Measurements from ENCODE around the gene STING1. TPM values are rescaled to one million over a fixed set of nuclear protein-coding genes. Genes with fewer than 3 reads are reported as not detected.

The STING1 gene
- total RNA-seq, 1 experiment from 2014 or later, result 0.48 TPM

DNA sequence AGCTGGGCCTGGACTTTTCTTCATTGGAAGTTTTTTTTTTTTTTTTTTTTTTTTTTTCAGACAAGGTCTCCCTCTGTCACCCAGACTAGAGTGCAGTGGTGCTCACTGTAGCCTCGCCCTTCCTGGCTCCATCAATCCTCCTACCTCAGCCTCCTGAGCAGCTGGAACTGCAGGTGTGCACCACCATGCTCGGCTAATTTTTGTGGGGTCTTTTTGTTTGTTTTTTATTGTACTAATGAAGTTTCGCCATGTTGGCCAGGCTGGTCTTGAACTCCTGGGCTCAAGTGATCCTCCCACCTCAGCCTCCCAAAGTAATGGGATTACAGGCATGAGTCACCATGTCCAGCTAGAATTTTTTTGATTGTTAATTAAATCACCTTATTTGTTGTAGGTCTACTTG, 46.9 kb downstream of the STING1 start:
- peaks cover 19 to 20% of the 10 kb centered on the region in 2 experiments for H3K4me1 Mint-ChIP-seq
- Histone ChIP-seq H3K79me2 (ENCODE audit: insufficient read depth, low read length) (0 out of 2 replicates have a peak, but pooled peaks cover 2% of the 10 kb centered on the region), H3K27ac (ENCODE audit: insufficient read length, low read depth, low read length) (no peak overlapping the region), H3K4me2 (ENCODE audit: insufficient read depth, insufficient read length, low read length) (no peak overlapping the region), H2BK15ac (ENCODE audit: low read depth, low read length) (no peak overlapping the region), H2AK5ac (ENCODE audit: insufficient read length, low read length) (no peak overlapping the region), H2BK12ac (ENCODE audit: insufficient read length, low read depth, low read length) (no peak overlapping the region), H4K20me1 (ENCODE audit: control insufficient read depth, insufficient read depth, insufficient read length) (no peaks in the 10 kb centered on the region), H3K79me1 (ENCODE audit: insufficient read depth, low read depth, low read length, poor library complexity, severe bottlenecking) (no peaks in the 10 kb centered on the region), H3K9me3 (ENCODE audit: control insufficient read depth, low read depth, low read length) (no peaks in the 10 kb centered on the region), H3K56ac (ENCODE audit: insufficient read length, low read depth, low read length) (no peak overlapping the region), H4K5ac (ENCODE audit: insufficient read length, low read depth, low read length) (no peak overlapping the region), H3K9ac (ENCODE audit: extremely low read depth, insufficient read length, low read length) (no peak overlapping the region), H3K23me2 (ENCODE audit: insufficient read length, low read depth, low read length, poor library complexity, severe bottlenecking) (peaks cover 5% of the 10 kb centered on the region), H4K91ac (ENCODE audit: insufficient read length, low read depth, low read length) (no peak overlapping the region), H3T11ph (ENCODE audit: low read length) (no peak overlapping the region), H3K18ac (ENCODE audit: insufficient read length, low read depth, low read length) (no peak overlapping the region), H3K14ac (ENCODE audit: insufficient read depth, low read length) (no peak overlapping the region), H2BK5ac (ENCODE audit: insufficient read length, low read length) (no peak overlapping the region), H4K8ac (replicated peaks; ENCODE audit: insufficient read length, low read depth, low read length) (no peak overlapping the region), H3K4me1 (ENCODE audit: insufficient read depth, low read length) (peaks cover 2% of the 10 kb centered on the region; the same call in 1 of the 2 replicates), H2AFZ (ENCODE audit: low read length) (no peak overlapping the region), H3K4ac (ENCODE audit: low read depth, low read length) (no peak overlapping the region), H3K27me3 (ENCODE audit: insufficient read depth, low read length) (no peaks in the 10 kb centered on the region), H2BK120ac (ENCODE audit: low read depth, low read length, poor library complexity, severe bottlenecking) (no peak overlapping the region), H3K23ac (ENCODE audit: insufficient read length, low read depth, low read length) (no peak overlapping the region), H2BK20ac (ENCODE audit: low read depth, low read length, poor library complexity, severe bottlenecking) (no peak overlapping the region)
- no CpG with 5 or more reads among the region's 3 CpGs for WGBS (ENCODE audit: extremely low coverage, insufficient read length, low lambda C conversion rate)
- H3K9me3 Mint-ChIP-seq, result no peaks in the 10 kb centered on the region
- H3K4me3 Mint-ChIP-seq, result no peak overlapping the region
- H3K36me3 Mint-ChIP-seq (ENCODE audit: insufficient read depth in 1 of 3, low read depth in 3 of 3), result peaks cover 5 to 33% (median 13%) of the 10 kb centered on the region in 3 experiments; a peak in 6 of 7 replicates
- H3K27ac Mint-ChIP-seq, result no peak overlapping the region
- DNase-seq, result no peak
- TF ChIP-seq, protein P1, sequence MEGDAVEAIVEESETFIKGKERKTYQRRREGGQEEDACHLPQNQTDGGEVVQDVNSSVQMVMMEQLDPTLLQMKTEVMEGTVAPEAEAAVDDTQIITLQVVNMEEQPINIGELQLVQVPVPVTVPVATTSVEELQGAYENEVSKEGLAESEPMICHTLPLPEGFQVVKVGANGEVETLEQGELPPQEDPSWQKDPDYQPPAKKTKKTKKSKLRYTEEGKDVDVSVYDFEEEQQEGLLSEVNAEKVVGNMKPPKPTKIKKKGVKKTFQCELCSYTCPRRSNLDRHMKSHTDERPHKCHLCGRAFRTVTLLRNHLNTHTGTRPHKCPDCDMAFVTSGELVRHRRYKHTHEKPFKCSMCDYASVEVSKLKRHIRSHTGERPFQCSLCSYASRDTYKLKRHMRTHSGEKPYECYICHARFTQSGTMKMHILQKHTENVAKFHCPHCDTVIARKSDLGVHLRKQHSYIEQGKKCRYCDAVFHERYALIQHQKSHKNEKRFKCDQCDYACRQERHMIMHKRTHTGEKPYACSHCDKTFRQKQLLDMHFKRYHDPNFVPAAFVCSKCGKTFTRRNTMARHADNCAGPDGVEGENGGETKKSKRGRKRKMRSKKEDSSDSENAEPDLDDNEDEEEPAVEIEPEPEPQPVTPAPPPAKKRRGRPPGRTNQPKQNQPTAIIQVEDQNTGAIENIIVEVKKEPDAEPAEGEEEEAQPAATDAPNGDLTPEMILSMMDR (conservative IDR thresholded peaks at IDR 0.05), result no peak
- no peaks in the 10 kb centered on the region for H3K27me3 Mint-ChIP-seq (ENCODE audit: low read depth)

Data from H9 (cell line).